ENCODE measurements around the gene FHOD1. TPM values are rescaled to one million over a fixed set of nuclear protein-coding genes. Genes with fewer than 3 reads are reported as not detected.

The FHOD1 gene
- total RNA-seq, 1 donor from 2014 or later: 18.8 TPM

DNA sequence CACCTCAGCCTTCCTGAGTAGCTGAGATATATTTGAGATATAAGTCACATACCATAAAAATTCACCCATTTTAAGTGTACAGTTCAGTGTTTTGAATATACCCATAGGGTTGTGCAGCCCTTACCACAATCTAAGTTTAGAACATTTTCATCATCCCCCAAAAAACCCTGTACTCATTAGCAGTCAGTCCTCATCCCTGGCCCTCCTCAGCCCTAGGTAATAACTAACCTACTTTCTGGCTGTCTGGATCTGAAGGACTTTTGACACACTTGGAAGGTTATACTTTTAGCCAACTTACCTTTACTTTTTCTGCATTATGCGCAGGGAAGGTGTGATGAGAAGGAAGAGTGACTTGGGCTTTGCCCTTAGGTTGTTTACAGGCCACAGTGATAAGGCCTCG lies 28.0 kb upstream of the FHOD1 start:
- DNase-seq: no peak
- Mint-ChIP-seq H3K4me1 (ENCODE audit: low read depth, unreplicated experiment) (no peaks in the 10 kb centered on the region), H3K27me3 (ENCODE audit: unreplicated experiment) (no peaks in the 10 kb centered on the region), H3K36me3 (ENCODE audit: unreplicated experiment) (no peaks in the 10 kb centered on the region), H3K4me3 (ENCODE audit: unreplicated experiment) (no peak overlapping the region), H3K9me3 (ENCODE audit: unreplicated experiment) (peaks cover 5% of the 10 kb centered on the region), H3K27ac (ENCODE audit: unreplicated experiment) (no peak overlapping the region)
- TF ChIP-seq, protein P1, sequence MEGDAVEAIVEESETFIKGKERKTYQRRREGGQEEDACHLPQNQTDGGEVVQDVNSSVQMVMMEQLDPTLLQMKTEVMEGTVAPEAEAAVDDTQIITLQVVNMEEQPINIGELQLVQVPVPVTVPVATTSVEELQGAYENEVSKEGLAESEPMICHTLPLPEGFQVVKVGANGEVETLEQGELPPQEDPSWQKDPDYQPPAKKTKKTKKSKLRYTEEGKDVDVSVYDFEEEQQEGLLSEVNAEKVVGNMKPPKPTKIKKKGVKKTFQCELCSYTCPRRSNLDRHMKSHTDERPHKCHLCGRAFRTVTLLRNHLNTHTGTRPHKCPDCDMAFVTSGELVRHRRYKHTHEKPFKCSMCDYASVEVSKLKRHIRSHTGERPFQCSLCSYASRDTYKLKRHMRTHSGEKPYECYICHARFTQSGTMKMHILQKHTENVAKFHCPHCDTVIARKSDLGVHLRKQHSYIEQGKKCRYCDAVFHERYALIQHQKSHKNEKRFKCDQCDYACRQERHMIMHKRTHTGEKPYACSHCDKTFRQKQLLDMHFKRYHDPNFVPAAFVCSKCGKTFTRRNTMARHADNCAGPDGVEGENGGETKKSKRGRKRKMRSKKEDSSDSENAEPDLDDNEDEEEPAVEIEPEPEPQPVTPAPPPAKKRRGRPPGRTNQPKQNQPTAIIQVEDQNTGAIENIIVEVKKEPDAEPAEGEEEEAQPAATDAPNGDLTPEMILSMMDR (IDR thresholded peaks at IDR 0.05; ENCODE audit: partially characterized antibody, unreplicated experiment): no peak

DNA sequence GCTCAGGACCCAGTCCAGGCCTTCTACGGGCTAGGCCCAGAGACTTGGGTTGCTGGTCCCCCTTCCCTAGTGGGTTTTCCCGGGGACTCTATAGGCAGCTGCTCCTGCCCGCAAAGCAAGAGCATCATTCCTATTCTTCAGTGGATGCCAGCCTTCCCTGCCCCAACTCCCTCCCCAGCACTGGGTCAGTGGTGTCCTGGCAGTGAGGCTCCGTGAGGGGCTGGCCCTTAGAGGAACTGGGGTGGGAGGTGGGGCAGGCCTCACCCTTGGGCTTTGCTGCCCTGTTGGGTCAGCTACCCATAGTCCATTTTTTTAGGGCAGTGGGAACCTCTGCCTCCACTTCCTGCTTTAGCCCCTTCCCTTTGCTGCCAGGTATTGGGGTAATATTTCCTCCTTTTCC lies 24.2 kb upstream of the FHOD1 start:
- H3K36me3 Mint-ChIP-seq (ENCODE audit: unreplicated experiment): no peaks in the 10 kb centered on the region
- H3K27ac Mint-ChIP-seq (ENCODE audit: unreplicated experiment): no peak overlapping the region
- TF ChIP-seq, protein P1 (IDR thresholded peaks at IDR 0.05; ENCODE audit: partially characterized antibody, unreplicated experiment): no peak
- H3K4me3 Mint-ChIP-seq (ENCODE audit: unreplicated experiment): no peak overlapping the region
- no peak for DNase-seq
- peaks cover 3% of the 10 kb centered on the region for H3K9me3 Mint-ChIP-seq (ENCODE audit: unreplicated experiment)
- no peaks in the 10 kb centered on the region for H3K4me1 Mint-ChIP-seq (ENCODE audit: low read depth, unreplicated experiment)
- H3K27me3 Mint-ChIP-seq (ENCODE audit: unreplicated experiment): no peaks in the 10 kb centered on the region

DNA sequence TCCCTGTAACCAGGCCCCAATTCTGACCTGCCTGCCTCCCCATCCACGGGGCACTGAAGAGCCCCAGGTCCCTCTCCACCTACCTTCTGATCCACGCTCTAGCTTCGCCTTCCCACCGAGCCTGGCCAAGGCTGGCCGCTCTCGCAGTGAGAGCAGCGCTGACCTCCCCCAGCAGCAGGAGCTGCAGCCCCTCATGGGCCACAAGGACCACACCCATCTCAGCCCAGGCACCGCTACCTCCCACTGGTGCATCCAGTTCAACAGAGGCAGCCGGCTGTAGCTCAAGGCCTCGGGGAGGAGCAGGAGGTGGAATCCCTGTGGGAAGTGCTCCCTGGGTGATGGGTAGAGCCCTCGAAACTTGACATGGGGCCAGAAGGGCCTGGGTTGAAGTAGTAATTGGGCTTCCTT lies 23.7 kb upstream of the FHOD1 start:
- TF ChIP-seq, protein P1 (IDR thresholded peaks at IDR 0.05; ENCODE audit: partially characterized antibody, unreplicated experiment): no peak
- Mint-ChIP-seq H3K27ac (ENCODE audit: unreplicated experiment) (no peak overlapping the region), H3K4me1 (ENCODE audit: low read depth, unreplicated experiment) (no peaks in the 10 kb centered on the region), H3K4me3 (ENCODE audit: unreplicated experiment) (no peak overlapping the region), H3K9me3 (ENCODE audit: unreplicated experiment) (no peaks in the 10 kb centered on the region), H3K27me3 (ENCODE audit: unreplicated experiment) (no peaks in the 10 kb centered on the region), H3K36me3 (ENCODE audit: unreplicated experiment) (no peaks in the 10 kb centered on the region)
- no peak for DNase-seq

DNA sequence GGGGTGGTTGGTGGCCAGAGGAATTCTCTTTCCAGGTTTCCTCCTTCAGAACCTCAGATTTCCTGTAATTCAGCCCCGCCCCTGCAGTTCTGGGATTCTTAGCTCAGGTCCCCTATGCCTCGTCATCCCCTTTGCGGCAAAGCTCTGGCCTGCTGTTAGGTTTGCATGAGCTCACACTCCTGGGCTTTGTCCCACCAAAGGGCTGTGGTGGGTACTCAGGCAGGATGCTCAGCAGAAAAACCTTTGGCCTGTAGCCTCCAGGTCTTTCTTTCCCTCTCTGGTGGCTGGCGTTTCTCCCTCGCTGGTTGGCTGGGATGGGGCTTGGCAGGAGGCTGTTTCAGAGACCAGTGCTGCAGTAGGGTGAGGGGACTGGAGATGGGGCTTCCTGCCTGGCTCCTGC lies 22.5 kb upstream of the FHOD1 start:
- Mint-ChIP-seq H3K27me3 (ENCODE audit: unreplicated experiment) (peaks cover 3% of the 10 kb centered on the region), H3K36me3 (ENCODE audit: unreplicated experiment) (no peaks in the 10 kb centered on the region), H3K9me3 (ENCODE audit: unreplicated experiment) (no peaks in the 10 kb centered on the region), H3K4me3 (ENCODE audit: unreplicated experiment) (no peak overlapping the region), H3K27ac (ENCODE audit: unreplicated experiment) (no peak overlapping the region), H3K4me1 (ENCODE audit: low read depth, unreplicated experiment) (no peaks in the 10 kb centered on the region)
- TF ChIP-seq, protein P1 (IDR thresholded peaks at IDR 0.05; ENCODE audit: partially characterized antibody, unreplicated experiment): no peak
- no peak for DNase-seq

DNA sequence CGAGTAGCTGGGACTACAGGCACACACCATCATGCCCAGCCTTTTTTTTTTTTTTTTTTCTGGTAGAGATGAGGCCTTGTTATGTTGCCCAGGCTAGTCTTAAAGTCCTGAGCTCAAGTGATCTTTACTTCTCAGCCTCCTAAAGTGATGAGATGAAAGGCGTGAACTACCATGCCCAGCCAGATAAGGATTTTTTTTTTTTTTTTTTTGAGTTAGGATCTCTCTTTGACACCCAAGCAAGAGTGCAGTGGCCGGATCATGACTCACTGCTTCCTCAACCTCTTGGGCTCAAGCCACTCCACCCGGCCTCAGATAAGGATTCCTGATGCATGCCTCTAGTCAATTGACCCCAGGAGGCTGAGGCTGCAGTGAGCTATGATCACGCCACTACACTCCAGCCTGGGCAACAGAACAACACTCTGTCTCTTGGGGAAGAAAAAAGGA lies 20.9 kb upstream of the FHOD1 start:
- H3K27ac Mint-ChIP-seq (ENCODE audit: unreplicated experiment): no peak overlapping the region
- H3K9me3 Mint-ChIP-seq (ENCODE audit: unreplicated experiment): no peaks in the 10 kb centered on the region
- H3K4me1 Mint-ChIP-seq (ENCODE audit: low read depth, unreplicated experiment): no peaks in the 10 kb centered on the region
- TF ChIP-seq, protein P1 (IDR thresholded peaks at IDR 0.05; ENCODE audit: partially characterized antibody, unreplicated experiment): no peak
- H3K4me3 Mint-ChIP-seq (ENCODE audit: unreplicated experiment): no peak overlapping the region
- DNase-seq: no peak
- H3K36me3 Mint-ChIP-seq (ENCODE audit: unreplicated experiment): no peaks in the 10 kb centered on the region
- peaks cover 3% of the 10 kb centered on the region for H3K27me3 Mint-ChIP-seq (ENCODE audit: unreplicated experiment)

Data from glutamatergic neuron (in vitro differentiated cells).